ENCODE data around the gene EIF4G1.

EIF4G1 gene

GRCh38 chr3:184375747-184376461 is 61.5 kb downstream of the EIF4G1 start:
- Histone ChIP-seq H3K36me3 (ENCODE audit: insufficient read depth, low read length) (no peaks in the 10 kb centered on the region), H3K9me3 (ENCODE audit: insufficient read depth, low read length, severe bottlenecking) (no peaks in the 10 kb centered on the region), H3K4me3 (ENCODE audit: low read depth in 1 of 2, low read length in 2 of 2) (no peak overlapping the region), H3K27me3 (ENCODE audit: insufficient read depth, low read length, poor library complexity) (peaks cover 3% of the 10 kb centered on the region), H3K27ac (ENCODE audit: low read length) (no peak overlapping the region), H3K4me1 (ENCODE audit: insufficient read depth, low read length) (no peaks in the 10 kb centered on the region), H2AFZ (ENCODE audit: low read depth, low read length) (no peak overlapping the region), H3K79me2 (ENCODE audit: insufficient read depth, low read length) (no peaks in the 10 kb centered on the region), H3K9ac (ENCODE audit: low read depth, low read length) (no peak overlapping the region), H3K4me2 (ENCODE audit: insufficient read depth, low read length) (no peak overlapping the region), H4K20me1 (ENCODE audit: insufficient read depth, low read length) (peaks cover 5% of the 10 kb centered on the region; the same call in 1 of the 2 replicates)
- no peak for TF ChIP-seq CTCF (IDR thresholded peaks at IDR 0.05; ENCODE audit: borderline replicate concordance, extremely low read depth, low read length, poor library complexity, severe bottlenecking)
- TF ChIP-seq EZH2 (IDR thresholded peaks at IDR 0.05; ENCODE audit: borderline replicate concordance, low read depth, low read length, severe bottlenecking), result no peak
- DNase-seq (no peak), ATAC-seq (ENCODE audit: insufficient read depth, low read depth) (no peak)

GRCh38 chr3:184377374-184377773 is 63.0 kb downstream of the EIF4G1 start:
- Histone ChIP-seq H3K27me3 (ENCODE audit: insufficient read depth, low read length, poor library complexity) (peaks cover 3% of the 10 kb centered on the region), H2AFZ (ENCODE audit: low read depth, low read length) (no peak overlapping the region), H3K4me3 (ENCODE audit: low read depth in 1 of 2, low read length in 2 of 2) (no peak overlapping the region), H3K4me2 (ENCODE audit: insufficient read depth, low read length) (no peak overlapping the region), H3K4me1 (ENCODE audit: insufficient read depth, low read length) (no peaks in the 10 kb centered on the region), H4K20me1 (ENCODE audit: insufficient read depth, low read length) (no peaks in the 10 kb centered on the region), H3K9ac (ENCODE audit: low read depth, low read length) (no peak overlapping the region), H3K27ac (ENCODE audit: low read length) (no peak overlapping the region), H3K36me3 (ENCODE audit: insufficient read depth, low read length) (no peaks in the 10 kb centered on the region), H3K79me2 (ENCODE audit: insufficient read depth, low read length) (no peaks in the 10 kb centered on the region), H3K9me3 (ENCODE audit: insufficient read depth, low read length, severe bottlenecking) (no peaks in the 10 kb centered on the region)
- TF ChIP-seq CTCF (IDR thresholded peaks at IDR 0.05; ENCODE audit: borderline replicate concordance, extremely low read depth, low read length, poor library complexity, severe bottlenecking) (no peak), EZH2 (IDR thresholded peaks at IDR 0.05; ENCODE audit: borderline replicate concordance, low read depth, low read length, severe bottlenecking) (no peak)
- no peak for DNase-seq
- no peak for ATAC-seq (ENCODE audit: insufficient read depth, low read depth)

GRCh38 chr3:184377882-184378445 is 63.6 kb downstream of the EIF4G1 start, which contains the start of gene THPO:
Gene THPO (minus strand): TSS chr3:184378207. CDS start chr3:184376259, 1,948 bp downstream.
- H4K20me1 ChIP-seq (ENCODE audit: insufficient read depth, low read length), result no peaks in the 10 kb centered on the region
- no peak within 1 kb of the TSS for H3K27ac ChIP-seq (ENCODE audit: low read length)
- H3K4me2 ChIP-seq (ENCODE audit: insufficient read depth, low read length), result no peak within 1 kb of the TSS
- H3K4me1 ChIP-seq (ENCODE audit: insufficient read depth, low read length), result no peaks in the 10 kb centered on the region
- peaks cover 3% of the 10 kb centered on the region for H3K27me3 ChIP-seq (ENCODE audit: insufficient read depth, low read length, poor library complexity)
- no peak for DNase-seq
- no peak within 1 kb of the TSS for H3K4me3 ChIP-seq (ENCODE audit: low read depth in 1 of 2, low read length in 2 of 2)
- no peak within 1 kb of the TSS for H3K9ac ChIP-seq (ENCODE audit: low read depth, low read length)
- ATAC-seq (ENCODE audit: insufficient read depth, low read depth), result no peak
- no peaks in the 10 kb centered on the region for H3K36me3 ChIP-seq (ENCODE audit: insufficient read depth, low read length)
- TF ChIP-seq EZH2 (IDR thresholded peaks at IDR 0.05; ENCODE audit: borderline replicate concordance, low read depth, low read length, severe bottlenecking) (no peak), CTCF (IDR thresholded peaks at IDR 0.05; ENCODE audit: borderline replicate concordance, extremely low read depth, low read length, poor library complexity, severe bottlenecking) (no peak)
- H3K9me3 ChIP-seq (ENCODE audit: insufficient read depth, low read length, severe bottlenecking), result no peaks in the 10 kb centered on the region
- H3K79me2 ChIP-seq (ENCODE audit: insufficient read depth, low read length), result no peaks in the 10 kb centered on the region
- H2AFZ ChIP-seq (ENCODE audit: low read depth, low read length), result no peak within 1 kb of the TSS

Measured in DND-41 (cell line).